ENCODE data around the gene ZIM2. TPM values are rescaled to one million over a fixed set of nuclear protein-coding genes. Genes with fewer than 3 reads are reported as not detected.

The ZIM2 gene
- total and polyA plus RNA-seq, 9 donors: 0.95 to 4.6 (median 1.9) TPM

DNA sequence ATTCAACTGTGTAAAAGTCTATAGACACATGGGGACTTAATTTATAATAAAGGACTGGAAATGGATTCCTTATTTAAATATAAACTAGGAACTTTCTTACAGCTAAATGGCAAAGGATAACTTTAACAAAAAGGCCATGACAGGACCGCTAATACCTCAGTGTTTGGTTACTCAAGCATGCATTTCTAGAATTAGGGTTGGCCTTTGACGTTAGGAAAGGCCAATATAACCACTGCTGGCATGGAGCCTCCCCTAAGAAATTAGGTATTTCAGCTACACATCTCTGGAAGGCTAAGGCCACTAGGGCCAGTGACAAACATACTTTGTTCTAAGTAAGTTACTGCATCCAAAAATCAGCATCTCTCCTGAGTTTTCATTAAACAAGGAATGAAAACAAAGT lies 9.3 kb downstream of the ZIM2 start:
- DNase-seq: peak; percentile 39
- Histone ChIP-seq H3K4me1 (ENCODE audit: control insufficient read depth, insufficient read depth, low read length) (peaks cover 36% of the 10 kb centered on the region), H3K36me3 (ENCODE audit: control insufficient read depth, insufficient read depth, low read length) (peaks cover 43% of the 10 kb centered on the region), H3K27ac (ENCODE audit: low read length) (peak overlapping the region; percentile 72), H3K27me3 (ENCODE audit: control insufficient read depth, insufficient read depth, low read length) (no peaks in the 10 kb centered on the region), H3K4me3 (ENCODE audit: low read length) (no peak overlapping the region), H3K9me3 (replicated peaks; ENCODE audit: control insufficient read depth, low read depth, low read length) (no peaks in the 10 kb centered on the region)
- WGBS (ENCODE audit: insufficient coverage): 0% methylated on average over 1 of the region's 2 CpGs

GRCh38 chr19:56829596-56829995 lies 10.9 kb downstream of the ZIM2 start:
- Histone ChIP-seq H3K9me3 (replicated peaks; ENCODE audit: control insufficient read depth, low read depth, low read length) (no peaks in the 10 kb centered on the region), H3K4me1 (ENCODE audit: control insufficient read depth, insufficient read depth, low read length) (peaks cover 19% of the 10 kb centered on the region), H3K27me3 (ENCODE audit: control insufficient read depth, insufficient read depth, low read length) (no peaks in the 10 kb centered on the region), H3K4me3 (ENCODE audit: low read length) (no peak overlapping the region), H3K27ac (ENCODE audit: low read length) (no peak overlapping the region), H3K36me3 (ENCODE audit: control insufficient read depth, insufficient read depth, low read length) (peaks cover 34% of the 10 kb centered on the region)
- WGBS (ENCODE audit: insufficient coverage): 76% methylated on average over 4 of the region's 6 CpGs
- DNase-seq: no peak

- WGBS (ENCODE audit: insufficient coverage): no CpG with 5 or more reads among the region's 2 CpGs
- Histone ChIP-seq H3K9me3 (replicated peaks; ENCODE audit: control insufficient read depth, low read depth, low read length) (no peaks in the 10 kb centered on the region), H3K27ac (ENCODE audit: low read length) (no peak overlapping the region), H3K27me3 (ENCODE audit: control insufficient read depth, insufficient read depth, low read length) (no peaks in the 10 kb centered on the region), H3K4me3 (ENCODE audit: low read length) (no peak overlapping the region), H3K36me3 (ENCODE audit: control insufficient read depth, insufficient read depth, low read length) (peaks cover 32% of the 10 kb centered on the region), H3K4me1 (ENCODE audit: control insufficient read depth, insufficient read depth, low read length) (peaks cover 14% of the 10 kb centered on the region)
- no peak for DNase-seq
These were observed 12.8 kb downstream of the ZIM2 start for GRCh38 chr19:56827708-56828107.

- Histone ChIP-seq H3K36me3 (ENCODE audit: control insufficient read depth, insufficient read depth, low read length) (peaks cover 50% of the 10 kb centered on the region), H3K4me3 (ENCODE audit: low read length) (no peak overlapping the region), H3K27ac (ENCODE audit: low read length) (no peak overlapping the region), H3K27me3 (ENCODE audit: control insufficient read depth, insufficient read depth, low read length) (no peaks in the 10 kb centered on the region), H3K4me1 (ENCODE audit: control insufficient read depth, insufficient read depth, low read length) (peaks cover 2% of the 10 kb centered on the region), H3K9me3 (replicated peaks; ENCODE audit: control insufficient read depth, low read depth, low read length) (no peaks in the 10 kb centered on the region)
- WGBS (ENCODE audit: insufficient coverage): 89% methylated on average over 6 of the region's 6 CpGs
- DNase-seq: no peak
These were observed 16.6 kb downstream of the ZIM2 start for GRCh38 chr19:56823956-56824355.

DNA sequence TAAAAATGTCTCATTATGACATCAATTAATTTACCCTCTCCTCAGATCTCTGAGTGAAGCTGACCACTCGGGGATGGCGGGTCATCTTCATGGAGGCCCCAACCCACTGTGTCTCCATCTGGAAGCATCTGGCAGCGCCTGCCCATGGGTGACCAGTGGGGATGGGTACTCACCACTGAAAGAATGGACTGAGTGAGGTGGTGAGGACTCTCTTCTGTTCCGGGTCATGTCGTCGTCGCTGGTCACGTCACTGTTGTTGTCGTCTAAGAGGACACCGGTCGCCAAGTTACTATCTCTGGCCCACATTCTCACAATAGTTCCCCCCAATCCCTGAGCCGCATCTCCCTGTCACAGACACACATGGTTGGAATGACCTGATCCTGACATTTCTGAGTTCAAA lies 17.1 kb downstream of the ZIM2 start:
- H3K9me3 ChIP-seq (replicated peaks; ENCODE audit: control insufficient read depth, low read depth, low read length): no peaks in the 10 kb centered on the region
- WGBS (ENCODE audit: insufficient coverage): 85% methylated on average over 9 of the region's 12 CpGs
- H3K36me3 ChIP-seq (ENCODE audit: control insufficient read depth, insufficient read depth, low read length): peaks cover 56% of the 10 kb centered on the region
- no peak overlapping the region for H3K4me3 ChIP-seq (ENCODE audit: low read length)
- no peaks in the 10 kb centered on the region for H3K27me3 ChIP-seq (ENCODE audit: control insufficient read depth, insufficient read depth, low read length)
- H3K4me1 ChIP-seq (ENCODE audit: control insufficient read depth, insufficient read depth, low read length): peaks cover 2% of the 10 kb centered on the region
- no peak for DNase-seq
- no peak overlapping the region for H3K27ac ChIP-seq (ENCODE audit: low read length)

- H3K27me3 ChIP-seq (ENCODE audit: control insufficient read depth, insufficient read depth, low read length): no peaks in the 10 kb centered on the region
- H3K4me3 ChIP-seq (ENCODE audit: low read length): no peak overlapping the region
- peaks cover 61% of the 10 kb centered on the region for H3K36me3 ChIP-seq (ENCODE audit: control insufficient read depth, insufficient read depth, low read length)
- no peak for DNase-seq
- H3K4me1 ChIP-seq (ENCODE audit: control insufficient read depth, insufficient read depth, low read length): no peaks in the 10 kb centered on the region
- no peaks in the 10 kb centered on the region for H3K9me3 ChIP-seq (replicated peaks; ENCODE audit: control insufficient read depth, low read depth, low read length)
- no peak overlapping the region for H3K27ac ChIP-seq (ENCODE audit: low read length)
- 86% methylated on average over 5 of the region's 5 CpGs for WGBS (ENCODE audit: insufficient coverage)
These were observed 17.8 kb downstream of the ZIM2 start for GRCh38 chr19:56822755-56823154.

DNA sequence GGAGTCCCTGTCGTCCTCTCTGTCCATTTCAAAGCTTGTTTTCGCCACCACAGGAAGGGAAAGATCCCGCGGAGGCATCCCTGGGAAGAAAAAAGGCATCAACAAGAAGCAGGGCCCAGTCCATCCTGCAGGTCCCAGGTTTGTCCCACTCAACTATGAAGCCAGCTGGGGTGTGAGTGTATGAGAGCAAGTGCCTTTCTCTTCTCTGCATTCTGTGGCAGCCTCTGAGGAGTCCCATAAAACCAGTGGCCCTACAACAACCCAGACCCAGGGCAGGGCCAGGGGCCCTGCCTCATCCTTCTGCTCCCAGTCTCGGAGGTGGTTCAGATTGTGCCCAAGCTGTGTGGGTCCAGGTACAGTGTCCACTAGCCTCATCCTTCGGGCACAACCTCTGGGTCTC lies 18.9 kb downstream of the ZIM2 start:
- peaks cover 72% of the 10 kb centered on the region for H3K36me3 ChIP-seq (ENCODE audit: control insufficient read depth, insufficient read depth, low read length)
- no peak overlapping the region for H3K4me3 ChIP-seq (ENCODE audit: low read length)
- no peaks in the 10 kb centered on the region for H3K27me3 ChIP-seq (ENCODE audit: control insufficient read depth, insufficient read depth, low read length)
- H3K4me1 ChIP-seq (ENCODE audit: control insufficient read depth, insufficient read depth, low read length): no peaks in the 10 kb centered on the region
- H3K9me3 ChIP-seq (replicated peaks; ENCODE audit: control insufficient read depth, low read depth, low read length): no peaks in the 10 kb centered on the region
- no peak overlapping the region for H3K27ac ChIP-seq (ENCODE audit: low read length)
- 80% methylated on average over 3 of the region's 6 CpGs for WGBS (ENCODE audit: insufficient coverage)
- no peak for DNase-seq

DNA sequence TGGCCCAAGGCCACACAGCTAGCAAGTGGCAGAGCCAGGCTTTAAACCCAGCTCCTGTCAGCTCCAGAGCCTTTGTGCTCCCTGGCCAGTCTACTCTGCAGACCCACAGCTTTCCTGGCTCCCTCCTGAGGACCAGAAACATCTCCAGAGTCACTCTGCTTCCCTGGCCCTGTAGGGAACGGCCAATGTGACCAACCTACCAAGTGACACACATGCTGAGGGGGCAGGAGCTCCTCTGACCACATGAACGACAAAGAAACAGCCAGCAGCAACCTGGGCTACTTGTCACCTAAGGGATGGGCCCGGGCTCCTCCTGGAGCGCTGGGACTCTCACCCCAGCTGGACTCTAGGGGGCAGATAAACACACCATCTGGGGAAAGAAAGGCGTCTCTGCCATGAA lies 19.3 kb downstream of the ZIM2 start:
- peaks cover 77% of the 10 kb centered on the region for H3K36me3 ChIP-seq (ENCODE audit: control insufficient read depth, insufficient read depth, low read length)
- WGBS (ENCODE audit: insufficient coverage): 79% methylated on average over 5 of the region's 5 CpGs

DNA sequence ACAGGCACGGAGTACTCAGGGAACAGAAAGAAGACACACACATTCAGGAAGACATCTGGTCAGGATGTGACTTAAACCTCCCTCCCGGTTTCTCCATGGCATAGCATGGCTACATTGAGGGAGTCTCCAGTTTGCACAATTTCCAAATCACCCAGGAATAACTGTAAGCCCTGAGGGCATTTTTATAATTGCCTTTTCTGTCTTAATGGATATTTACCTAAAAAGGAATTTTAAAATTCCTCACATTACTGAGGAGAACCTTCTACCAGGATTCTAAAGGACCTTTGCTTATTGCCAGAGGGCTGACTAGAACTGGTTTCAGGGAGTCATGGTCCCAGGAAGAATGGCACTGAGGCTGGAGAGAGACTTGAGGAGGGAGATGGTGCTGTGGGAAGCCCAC lies 21.4 kb downstream of the ZIM2 start:
- Histone ChIP-seq H3K4me3 (ENCODE audit: low read length) (no peak overlapping the region), H3K36me3 (ENCODE audit: control insufficient read depth, insufficient read depth, low read length) (peaks cover 90% of the 10 kb centered on the region), H3K27me3 (ENCODE audit: control insufficient read depth, insufficient read depth, low read length) (no peaks in the 10 kb centered on the region), H3K4me1 (ENCODE audit: control insufficient read depth, insufficient read depth, low read length) (no peaks in the 10 kb centered on the region), H3K9me3 (replicated peaks; ENCODE audit: control insufficient read depth, low read depth, low read length) (no peaks in the 10 kb centered on the region), H3K27ac (ENCODE audit: low read length) (no peak overlapping the region)
- DNase-seq: no peak
- no CpG with 5 or more reads among the region's 2 CpGs for WGBS (ENCODE audit: insufficient coverage)

More for the DNA sequence above, 19.3 kb downstream of the ZIM2 start:
- Histone ChIP-seq H3K9me3 (replicated peaks; ENCODE audit: control insufficient read depth, low read depth, low read length) (no peaks in the 10 kb centered on the region), H3K27me3 (ENCODE audit: control insufficient read depth, insufficient read depth, low read length) (no peaks in the 10 kb centered on the region), H3K4me3 (ENCODE audit: low read length) (no peak overlapping the region), H3K4me1 (ENCODE audit: control insufficient read depth, insufficient read depth, low read length) (no peaks in the 10 kb centered on the region), H3K27ac (ENCODE audit: low read length) (no peak overlapping the region)
- DNase-seq: no peak

DNA sequence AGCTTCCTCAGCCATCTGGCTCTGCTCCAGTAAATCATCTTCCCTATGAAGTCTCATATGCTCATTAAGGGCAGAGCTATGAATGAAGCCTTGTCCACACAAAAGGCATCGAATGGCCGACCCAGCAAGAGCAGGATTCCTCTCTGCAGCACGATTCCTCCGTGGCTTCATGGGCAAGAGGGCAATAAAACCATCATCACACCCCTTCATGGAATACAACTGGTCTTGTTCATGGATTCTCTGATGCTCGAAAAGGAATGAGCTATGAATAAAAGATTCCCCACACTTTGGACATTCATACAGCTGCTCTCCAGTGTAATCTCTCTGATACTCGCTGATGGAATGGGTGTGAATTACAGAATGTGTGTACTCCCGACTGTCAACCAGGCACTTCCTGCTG lies 25.9 kb downstream of the ZIM2 start:
- no CpG with 5 or more reads among the region's 7 CpGs for WGBS (ENCODE audit: insufficient coverage)
- H3K4me1 ChIP-seq (ENCODE audit: control insufficient read depth, insufficient read depth, low read length): no peaks in the 10 kb centered on the region
- no peak overlapping the region for H3K4me3 ChIP-seq (ENCODE audit: low read length)

GRCh38 chr19:56813531-56813930 lies 27.0 kb downstream of the ZIM2 start:
- no peak overlapping the region for H3K27ac ChIP-seq (ENCODE audit: low read length)
- H3K36me3 ChIP-seq (ENCODE audit: control insufficient read depth, insufficient read depth, low read length): peaks cover 64% of the 10 kb centered on the region
- no peaks in the 10 kb centered on the region for H3K27me3 ChIP-seq (ENCODE audit: control insufficient read depth, insufficient read depth, low read length)
- H3K4me3 ChIP-seq (ENCODE audit: low read length): no peak overlapping the region
- no peaks in the 10 kb centered on the region for H3K9me3 ChIP-seq (replicated peaks; ENCODE audit: control insufficient read depth, low read depth, low read length)
- DNase-seq: no peak
- H3K4me1 ChIP-seq (ENCODE audit: control insufficient read depth, insufficient read depth, low read length): no peaks in the 10 kb centered on the region
- 82% methylated on average over 5 of the region's 5 CpGs for WGBS (ENCODE audit: insufficient coverage)

More for the DNA sequence above, 25.9 kb downstream of the ZIM2 start:
- peaks cover 68% of the 10 kb centered on the region for H3K36me3 ChIP-seq (ENCODE audit: control insufficient read depth, insufficient read depth, low read length)
- H3K27me3 ChIP-seq (ENCODE audit: control insufficient read depth, insufficient read depth, low read length): no peaks in the 10 kb centered on the region
- DNase-seq: no peak
- no peak overlapping the region for H3K27ac ChIP-seq (ENCODE audit: low read length)
- H3K9me3 ChIP-seq (replicated peaks; ENCODE audit: control insufficient read depth, low read depth, low read length): no peaks in the 10 kb centered on the region

Measured in muscle of leg (tissue), 11 donors.